Measurements from ENCODE around the gene BBS4. TPM values are rescaled to one million over a fixed set of nuclear protein-coding genes. Genes with fewer than 3 reads are reported as not detected.

Gene BBS4
- total RNA-seq, 1 experiment from 2014 or later = 17.9 TPM

- BruUV-seq (replicated peaks) = no TSS peak
- no peaks in the 10 kb centered on the region for H3K4me1 ChIP-seq (ENCODE audit: control insufficient read depth, insufficient read depth, low read length)
- H3K4me3 ChIP-seq (ENCODE audit: low read depth in 2 of 2, low read length in 2 of 2) = no peak overlapping the region
- DNase-seq (ENCODE audit: low read depth, low spot score) (no peak), ATAC-seq (no peak)
- POLR2A ChIA-PET = no interaction called here
- in situ Hi-C loops (cut with HindIII; ENCODE audit: low pct_unique_long_range_greater_than_20kb, low sequenced_read_pairs) (no loop called here), intact Hi-C loops (cut with micrococcal nuclease; ENCODE audit: unreplicated experiment) (no loop called here)
- TF ChIP-seq SIN3A (IDR thresholded peaks at IDR 0.05; ENCODE audit: borderline replicate concordance, insufficient read depth, low read depth, low read length) = no peak
- no peak for TF ChIP-seq POLR2AphosphoS5 (IDR thresholded peaks at IDR 0.05; ENCODE audit: low read depth, low read length)
- no peak for TF ChIP-seq REST (IDR thresholded peaks at IDR 0.05; ENCODE audit: insufficient read depth in 1 of 2, low read depth in 2 of 2, low read length in 1 of 2)
- no peak for TF ChIP-seq TCF7L2 (IDR thresholded peaks at IDR 0.05; ENCODE audit: low read depth, low read length)
- TF ChIP-seq CTCF (IDR thresholded peaks at IDR 0.05) = peak; percentile 18; the same call in 1 of the 2 replicates
- H3K9me3 ChIP-seq (ENCODE audit: control insufficient read depth, insufficient read depth, low read depth, low read length) = peaks cover 16% of the 10 kb centered on the region
- CTCF ChIA-PET = no interaction called here
- no peaks in the 10 kb centered on the region for H3K27me3 ChIP-seq (ENCODE audit: control insufficient read depth, insufficient read depth, low read length)
- H3K27ac ChIP-seq (ENCODE audit: low read length) = no peak overlapping the region
- H3K36me3 ChIP-seq (ENCODE audit: control insufficient read depth, insufficient read depth, low read length) = peaks cover 29% of the 10 kb centered on the region
Observed at GRCh38 chr15:72770673-72771328, 84.8 kb downstream of the BBS4 start.

- Histone ChIP-seq H3K36me3 (ENCODE audit: control insufficient read depth, insufficient read depth, low read length) (peaks cover 29% of the 10 kb centered on the region), H3K9me3 (ENCODE audit: control insufficient read depth, insufficient read depth, low read depth, low read length) (peaks cover 16% of the 10 kb centered on the region), H3K27me3 (ENCODE audit: control insufficient read depth, insufficient read depth, low read length) (no peaks in the 10 kb centered on the region), H3K4me1 (ENCODE audit: control insufficient read depth, insufficient read depth, low read length) (no peaks in the 10 kb centered on the region), H3K4me3 (ENCODE audit: low read depth in 2 of 2, low read length in 2 of 2) (no peak overlapping the region), H3K27ac (ENCODE audit: low read length) (no peak overlapping the region)
- ChIA-PET POLR2A (no interaction called here), CTCF (no interaction called here)
- intact Hi-C loops (cut with micrococcal nuclease; ENCODE audit: unreplicated experiment) (no loop called here), in situ Hi-C loops (cut with HindIII; ENCODE audit: low pct_unique_long_range_greater_than_20kb, low sequenced_read_pairs) (no loop called here)
- BruUV-seq (replicated peaks) = no TSS peak
- ATAC-seq = no peak
- no peak for DNase-seq (ENCODE audit: low read depth, low spot score)
- TF ChIP-seq REST (IDR thresholded peaks at IDR 0.05; ENCODE audit: insufficient read depth in 1 of 2, low read depth in 2 of 2, low read length in 1 of 2) (no peak), CTCF (IDR thresholded peaks at IDR 0.05) (0 out of 2 replicates have a peak, but pooled peaks have one; percentile 2), POLR2AphosphoS5 (IDR thresholded peaks at IDR 0.05; ENCODE audit: low read depth, low read length) (no peak), TCF7L2 (IDR thresholded peaks at IDR 0.05; ENCODE audit: low read depth, low read length) (no peak), SIN3A (IDR thresholded peaks at IDR 0.05; ENCODE audit: borderline replicate concordance, insufficient read depth, low read depth, low read length) (no peak)
Observed at GRCh38 chr15:72771329-72771725, 85.3 kb downstream of the BBS4 start.

Measured in Panc1 (cell line).